GM18499 (cell line): ENCODE results near the gene PRICKLE2.
"Not testable (repeated sequence)": the region's sequence is repeated elsewhere in the genome, so short reads cannot be mapped to it uniquely, and the experiment has no call there.

Experiments used
- ATAC-seq: cut with Tn5 transposase; IDR thresholded peaks from one replicate; pipeline ENCODE4 v1.9.1; 2021; ENCODE audit warnings: moderate number of reproducible peaks; ENCODE audit not compliant: insufficient read depth, unreplicated experiment

PRICKLE2 gene

DNA sequence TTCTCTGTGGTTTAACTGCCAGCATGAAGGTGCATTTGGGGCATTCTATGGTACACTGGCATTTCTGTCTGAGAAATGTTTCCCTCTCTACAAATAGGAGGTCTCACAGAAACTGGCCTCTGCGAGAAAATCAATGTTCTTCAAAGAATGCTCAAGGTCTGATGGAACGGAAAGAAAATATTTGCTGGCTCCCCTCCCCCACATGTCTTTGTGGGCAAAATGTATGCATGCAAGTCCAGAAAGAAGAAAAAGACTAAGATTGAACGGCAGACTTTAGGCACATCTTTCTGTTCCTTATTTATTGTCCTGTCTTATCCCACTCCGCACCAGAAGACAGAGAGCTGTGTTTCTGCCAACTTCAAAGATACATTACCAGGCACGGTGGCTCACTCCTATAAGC, 118.1 kb downstream of the PRICKLE2 start:
- no peak for ATAC-seq

DNA sequence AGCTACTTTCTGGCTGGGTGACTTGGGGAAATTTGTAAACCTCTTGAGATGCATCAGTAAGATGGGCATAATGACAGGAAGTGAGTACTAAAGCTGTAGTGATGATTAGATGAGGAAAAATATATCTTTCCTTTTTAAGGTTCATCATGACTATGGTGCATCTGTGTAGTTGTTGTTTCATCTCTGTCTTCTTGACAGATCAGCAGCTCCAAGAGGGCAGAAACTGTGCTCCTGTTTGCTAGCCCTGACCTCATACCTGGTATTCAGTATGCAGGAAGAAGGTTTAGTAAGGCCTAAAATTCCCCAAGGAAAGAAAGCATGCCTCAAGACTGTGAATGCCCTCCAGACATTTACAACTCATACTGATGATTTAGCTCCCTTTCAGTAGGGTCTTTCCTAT, 119.5 kb downstream of the PRICKLE2 start:
- ATAC-seq, result no peak

DNA sequence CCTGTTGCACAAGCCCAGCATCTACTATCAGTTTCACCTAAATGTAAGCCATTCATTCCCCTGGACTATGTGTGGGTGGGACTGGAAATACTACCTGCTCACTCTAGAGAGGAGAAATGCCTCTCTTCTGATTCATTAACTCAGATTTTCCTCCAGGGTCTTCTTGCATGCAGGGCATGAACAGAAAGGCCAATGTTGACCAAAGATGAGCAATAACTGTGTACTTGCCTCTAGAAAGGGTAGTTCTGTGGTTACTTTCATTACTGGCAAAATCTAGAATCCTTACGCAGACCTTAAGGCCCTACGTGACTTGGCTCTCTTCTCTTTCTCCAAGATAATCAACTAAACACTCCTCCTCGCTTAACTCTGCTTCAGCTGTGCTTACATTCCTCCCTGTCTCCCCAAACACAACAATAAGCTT, 120.6 kb downstream of the PRICKLE2 start:
- ATAC-seq, result no peak

DNA sequence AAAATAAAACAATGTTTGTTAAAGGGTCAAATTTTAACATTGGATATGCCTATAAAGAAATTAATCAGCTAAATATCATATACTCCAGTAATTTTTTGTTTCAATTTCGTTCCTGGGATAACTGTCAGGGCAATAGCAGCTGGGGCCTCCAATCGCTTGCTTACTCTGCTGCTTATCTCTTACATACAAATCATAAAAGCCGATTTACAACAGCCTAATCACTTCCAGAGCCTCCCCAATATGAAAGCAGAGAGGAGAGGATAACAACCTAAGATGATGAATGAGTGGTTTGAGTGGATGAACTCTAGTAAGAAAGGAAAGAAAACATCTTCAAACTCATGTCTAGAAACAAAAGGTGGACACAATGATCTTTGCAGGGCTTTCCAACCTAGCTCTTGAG, 121.3 kb downstream of the PRICKLE2 start:
- ATAC-seq, result no peak

DNA sequence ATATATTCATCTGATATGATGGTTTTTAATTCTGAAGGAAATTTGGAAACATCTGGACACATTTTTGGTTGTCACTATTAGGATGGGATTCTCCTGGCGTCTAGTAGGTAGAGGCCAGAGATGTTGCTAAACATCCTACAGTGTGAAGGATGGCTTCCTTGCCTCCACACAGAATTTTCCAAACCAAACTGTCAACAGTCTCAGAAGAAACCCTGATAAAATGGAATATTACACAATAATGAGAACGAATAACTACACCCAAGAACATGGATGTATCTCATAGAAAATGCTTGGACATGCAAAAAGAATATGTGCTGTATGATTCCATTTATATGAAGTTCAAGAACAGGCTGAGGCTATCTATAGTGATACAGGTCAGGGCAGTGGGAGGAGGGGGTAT, 122.1 kb downstream of the PRICKLE2 start:
- no peak for ATAC-seq

DNA sequence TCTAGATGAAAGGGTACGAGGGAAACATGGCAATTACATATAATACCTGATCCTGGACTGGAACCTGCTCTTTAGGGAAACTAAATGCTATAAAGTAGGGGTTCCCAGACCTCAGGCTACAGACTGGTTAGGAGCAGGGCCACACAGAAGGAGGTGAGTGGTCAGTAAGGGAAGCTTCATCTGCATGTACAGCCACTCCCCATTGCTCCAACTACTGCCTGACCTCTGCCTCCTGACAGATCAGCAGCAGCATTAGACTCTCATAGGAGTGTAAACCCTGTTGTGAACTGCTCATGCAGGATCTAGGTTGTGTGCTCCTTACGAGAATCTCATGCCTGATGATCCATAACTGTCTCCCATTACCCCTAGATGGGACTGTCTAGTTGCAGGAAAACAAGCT, 123.1 kb downstream of the PRICKLE2 start:
- no peak for ATAC-seq

DNA sequence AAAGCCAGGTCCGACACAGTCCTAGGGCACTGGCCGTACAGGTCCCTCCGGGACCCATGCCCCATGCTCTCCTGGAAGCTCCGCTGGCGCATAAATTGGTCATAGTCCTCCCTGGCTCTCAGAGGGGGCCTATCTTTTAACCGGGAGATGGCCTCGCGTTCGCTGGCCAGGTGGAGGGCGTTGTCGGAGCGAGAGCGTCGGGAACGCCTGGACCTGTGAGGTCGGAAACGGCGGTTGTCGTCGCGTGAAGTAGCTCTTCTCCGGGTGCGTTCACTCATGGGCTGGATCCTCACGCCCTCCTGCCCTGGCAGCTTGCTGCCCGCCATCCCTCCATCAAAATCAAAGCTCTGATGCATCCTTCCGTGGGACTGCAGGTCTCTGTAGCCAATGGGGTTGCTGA, 126.0 kb downstream of the PRICKLE2 start:
- no peak for ATAC-seq

DNA sequence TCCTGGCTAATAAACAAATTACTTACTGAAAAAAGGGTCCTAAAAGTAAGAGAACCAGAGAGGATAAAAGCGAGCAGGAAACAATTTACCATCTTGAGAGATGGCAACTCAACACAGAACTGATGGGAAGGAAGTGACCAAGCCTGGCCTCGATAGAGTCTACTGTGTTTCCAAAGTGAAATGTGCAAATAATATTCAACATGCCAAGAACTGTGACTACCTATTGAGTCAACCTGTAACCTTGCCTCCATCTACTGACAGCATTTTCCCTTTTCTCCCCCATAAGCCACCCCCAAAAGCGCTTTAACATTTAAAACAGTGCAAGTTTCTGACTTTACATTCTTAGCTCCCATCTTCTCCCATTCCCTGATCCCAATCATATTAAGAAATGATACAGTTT, 126.6 kb downstream of the PRICKLE2 start:
- ATAC-seq, result no peak

DNA sequence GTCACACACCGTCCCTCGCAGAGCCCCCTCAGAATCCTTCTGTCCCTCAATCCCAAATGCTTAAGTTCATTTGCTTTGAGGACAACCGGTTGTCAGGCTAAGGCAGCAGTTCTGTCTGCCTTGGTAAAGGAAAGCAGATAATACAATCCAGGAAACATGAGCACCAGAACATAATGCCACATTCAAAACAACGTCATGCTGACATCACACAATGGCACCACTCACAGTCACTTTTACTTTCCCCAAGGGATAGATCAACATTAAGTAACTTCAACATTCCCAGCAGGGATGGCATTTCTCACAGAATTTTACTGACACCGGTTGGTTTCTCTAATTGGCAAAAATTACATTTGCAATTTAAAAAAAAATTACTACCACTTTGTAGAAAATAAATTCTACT, 127.3 kb downstream of the PRICKLE2 start:
- no peak for ATAC-seq

DNA sequence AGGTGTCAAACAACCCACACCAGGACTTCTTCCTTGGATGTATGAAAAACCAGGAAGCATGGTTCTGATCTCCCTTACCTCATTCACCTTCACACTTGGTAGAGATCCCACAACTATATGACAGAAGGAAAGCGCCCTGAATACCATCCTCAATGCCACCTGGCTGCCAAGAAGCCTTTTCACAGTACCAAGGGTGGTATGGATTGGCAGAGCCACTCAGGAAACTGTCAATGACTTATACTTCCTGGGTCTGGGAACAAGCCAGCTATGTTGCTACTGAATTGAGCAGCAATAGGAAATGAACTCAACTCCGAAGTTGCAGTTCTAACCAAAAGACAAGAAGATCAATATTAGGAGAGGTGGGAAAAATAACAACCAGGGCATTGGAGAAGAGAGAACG, 129.5 kb downstream of the PRICKLE2 start:
- ATAC-seq, result no peak

DNA sequence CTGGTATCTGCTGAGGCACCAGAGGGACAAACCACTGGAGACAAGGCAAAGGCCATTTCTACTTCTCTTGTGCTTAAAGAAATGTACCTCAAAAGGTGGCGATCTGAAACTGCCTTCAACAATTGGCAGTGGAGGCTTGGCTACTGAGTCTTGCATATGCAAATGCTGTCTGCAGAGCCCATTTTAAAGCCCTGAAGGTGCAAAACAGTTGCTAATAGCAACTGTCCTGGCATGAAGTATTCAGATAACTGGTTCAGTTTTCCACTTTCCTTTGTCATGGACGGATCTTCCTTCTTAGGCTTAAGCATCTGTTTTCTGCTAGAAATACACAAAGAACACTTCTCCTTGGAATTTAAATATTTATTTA, 130.6 kb downstream of the PRICKLE2 start:
- ATAC-seq, result no peak

DNA sequence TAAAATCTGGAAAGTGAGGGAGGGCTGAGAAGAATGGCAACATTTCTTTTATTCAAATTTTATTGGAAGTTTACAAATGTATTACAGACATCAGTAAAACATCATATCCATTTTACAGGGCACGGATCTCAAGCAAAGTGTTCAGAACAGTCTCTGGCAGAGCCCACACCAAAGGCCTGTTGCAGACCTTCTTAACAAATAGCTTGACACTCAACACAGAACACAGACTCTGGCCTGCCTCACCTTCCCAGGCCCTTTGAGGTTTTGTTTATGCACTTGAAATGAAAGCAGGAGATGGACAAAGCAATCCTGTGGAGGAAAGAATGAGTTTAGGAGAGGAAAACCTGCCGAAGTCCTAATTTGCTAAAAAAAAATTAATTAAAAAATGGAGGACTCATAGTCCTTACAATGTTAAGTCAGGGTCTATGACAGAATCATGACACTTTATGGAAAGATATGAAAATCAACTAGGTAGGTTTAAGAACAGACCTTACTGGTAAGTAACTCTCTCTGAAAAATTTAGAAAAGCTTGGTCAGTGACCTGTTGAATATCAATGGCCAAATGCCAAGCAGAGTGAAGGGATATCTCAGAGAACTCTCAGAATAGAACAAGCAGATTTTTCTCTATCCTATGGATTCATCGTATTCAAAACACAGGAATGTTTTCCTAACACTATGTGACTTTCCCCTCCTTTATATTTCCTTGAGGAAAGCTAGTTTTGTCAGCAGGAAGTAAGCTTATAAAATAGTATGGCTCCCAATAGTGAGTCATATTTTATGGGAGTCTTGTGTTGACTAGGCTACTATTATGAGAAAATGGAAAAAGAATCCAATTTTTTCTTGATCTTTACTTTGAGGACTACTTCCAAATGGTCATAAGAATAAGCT, 131.2 kb downstream of the PRICKLE2 start:
- ATAC-seq, result no peak

DNA sequence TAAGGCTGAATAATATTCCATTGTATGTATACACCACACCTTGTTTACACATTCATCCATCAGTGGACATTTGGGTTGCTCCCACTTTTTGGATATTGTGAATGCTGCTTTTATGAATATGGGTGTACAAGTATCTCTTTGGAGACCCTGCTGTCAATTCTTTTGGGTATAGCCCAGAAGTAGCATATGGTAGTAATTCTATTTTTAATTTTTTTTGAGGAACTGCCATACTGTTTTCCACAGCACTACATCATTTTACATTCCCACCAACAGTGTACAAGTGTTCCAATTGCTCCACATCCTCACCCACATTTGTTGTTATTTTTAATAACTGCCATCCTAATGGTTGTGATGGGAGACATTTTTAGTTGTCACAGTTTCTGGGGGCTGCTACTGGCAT, 132.1 kb downstream of the PRICKLE2 start:
- ATAC-seq, result no peak

DNA sequence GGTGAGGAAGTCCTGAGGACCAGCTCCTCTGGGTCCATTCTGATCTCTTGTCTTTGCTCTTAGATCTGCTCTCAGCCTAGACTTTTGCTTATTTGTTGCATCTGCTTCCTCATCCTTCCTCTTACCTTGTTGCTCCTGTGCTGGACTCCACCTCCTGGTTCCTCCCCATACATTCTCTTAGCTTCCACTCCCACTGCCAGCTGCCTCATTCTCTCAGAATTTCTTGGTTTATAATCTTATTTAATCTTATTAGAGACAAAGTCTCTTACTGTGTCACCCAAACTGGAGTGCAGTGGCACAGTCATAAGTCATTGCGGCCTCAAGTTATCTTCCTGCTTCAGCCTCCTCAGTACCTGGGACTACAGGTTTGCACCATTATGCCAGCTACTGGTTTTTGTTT, 133.8 kb downstream of the PRICKLE2 start:
- no peak for ATAC-seq

DNA sequence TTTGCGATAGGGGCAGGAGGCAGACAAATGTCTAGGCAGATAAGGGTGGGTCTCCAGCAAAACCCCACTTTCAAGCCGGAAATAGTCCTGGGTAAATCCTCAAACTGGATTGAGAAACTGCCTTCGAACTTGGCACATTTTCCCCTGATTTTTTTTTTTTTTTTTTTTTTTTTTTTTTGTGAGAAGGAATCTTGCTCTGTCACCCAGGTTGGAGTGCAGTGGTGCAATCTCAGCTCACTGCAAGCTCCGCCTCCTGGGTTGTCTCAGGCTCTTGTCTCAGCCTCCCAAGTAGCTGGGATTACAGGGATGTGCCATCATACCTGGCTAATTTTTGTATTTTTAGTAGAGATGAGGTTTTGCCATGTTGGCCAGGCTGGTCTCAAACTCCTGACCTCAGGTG, 135.9 kb downstream of the PRICKLE2 start:
- ATAC-seq, result not testable (repeated sequence)

DNA sequence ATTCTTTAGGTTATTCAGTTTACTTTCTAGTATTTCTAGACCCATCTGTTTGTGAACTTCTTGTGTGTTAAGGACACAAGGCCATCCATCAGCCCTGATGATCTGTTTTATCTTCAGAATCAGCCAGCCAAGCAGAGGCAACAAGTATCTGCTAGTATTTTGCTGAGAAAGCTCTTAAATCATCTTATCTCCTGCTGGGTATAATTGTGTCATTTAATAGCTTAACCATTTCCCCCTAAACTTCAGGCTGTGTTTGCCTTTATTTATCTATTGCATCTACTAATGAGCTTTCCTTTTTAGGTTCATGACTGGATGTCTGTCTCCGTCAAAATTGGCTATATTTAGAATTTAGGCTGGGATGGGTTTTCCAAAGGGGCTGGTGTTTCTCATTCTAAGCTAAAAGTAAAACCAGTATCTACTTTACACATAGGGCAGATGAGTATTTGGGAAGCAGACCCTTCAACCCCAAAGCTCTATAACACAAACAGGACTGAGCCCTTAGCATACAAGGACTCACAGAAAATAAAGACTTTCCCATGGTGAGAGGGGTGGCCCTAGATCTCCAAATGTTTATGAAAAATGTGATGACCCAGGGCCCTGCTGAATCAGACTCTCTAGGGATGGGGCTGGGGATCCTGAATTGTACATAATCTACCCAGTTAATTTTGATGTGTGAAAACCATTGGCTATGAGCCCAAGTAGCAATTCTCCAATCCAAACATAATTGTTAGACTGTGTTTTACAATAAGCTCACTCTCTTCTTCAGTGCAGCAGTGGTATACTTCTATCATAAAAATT, 136.7 kb downstream of the PRICKLE2 start:
- ATAC-seq, result no peak

DNA sequence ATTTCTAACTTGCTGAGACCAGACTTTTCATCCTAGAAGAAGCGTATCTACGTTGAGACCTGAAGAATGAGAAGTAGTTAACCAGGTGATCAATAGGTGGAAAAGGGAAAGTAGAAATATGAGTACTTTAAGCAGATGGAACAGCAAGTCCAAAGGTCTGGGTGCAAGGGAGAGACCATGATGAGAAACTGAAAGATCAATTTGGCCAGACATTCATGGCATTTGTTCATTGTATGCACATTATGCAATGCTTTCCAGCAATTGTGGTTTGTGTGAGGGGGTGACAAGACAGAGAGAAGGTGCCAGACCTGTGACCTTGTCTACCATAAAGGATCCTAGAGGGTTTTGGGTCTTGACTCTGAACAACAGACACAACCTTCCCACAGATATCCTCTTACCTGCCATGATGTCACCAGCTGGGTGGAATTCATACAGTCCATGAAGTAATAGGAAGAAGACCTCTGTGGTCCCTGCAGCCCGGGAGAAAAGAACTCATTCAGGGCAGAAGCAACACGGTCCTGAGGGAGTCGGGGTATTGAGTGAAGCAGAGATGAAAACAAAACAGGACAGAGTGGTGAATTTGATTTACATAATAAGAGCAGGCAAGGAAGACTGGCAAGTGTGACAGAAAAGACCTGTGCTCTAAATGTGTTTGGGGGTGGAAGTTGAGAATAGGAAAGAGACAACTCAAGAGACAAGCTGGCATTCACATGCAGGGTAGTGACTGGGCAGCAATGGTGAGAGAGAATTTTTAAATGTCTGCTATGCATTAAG, 138.6 kb downstream of the PRICKLE2 start:
- ATAC-seq, result no peak

DNA sequence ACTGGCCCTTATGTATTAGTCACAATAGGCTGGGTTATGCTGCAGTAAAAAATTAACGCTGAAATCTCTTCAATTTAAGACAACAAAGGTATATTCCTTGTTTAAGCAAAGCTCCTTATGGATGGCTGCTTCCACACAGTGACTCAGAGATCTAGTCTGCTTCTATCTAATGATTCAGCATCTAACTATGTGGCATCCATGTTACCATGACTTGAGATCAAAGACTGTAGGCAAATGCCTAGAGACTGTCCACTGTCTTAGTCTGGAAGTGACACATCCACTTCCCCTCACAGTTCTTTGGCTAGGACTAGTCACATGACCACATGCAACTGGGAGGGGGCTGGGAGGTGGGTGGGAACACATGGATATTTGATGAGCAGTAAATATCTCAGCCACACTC, 140.6 kb downstream of the PRICKLE2 start:
- no peak for ATAC-seq

DNA sequence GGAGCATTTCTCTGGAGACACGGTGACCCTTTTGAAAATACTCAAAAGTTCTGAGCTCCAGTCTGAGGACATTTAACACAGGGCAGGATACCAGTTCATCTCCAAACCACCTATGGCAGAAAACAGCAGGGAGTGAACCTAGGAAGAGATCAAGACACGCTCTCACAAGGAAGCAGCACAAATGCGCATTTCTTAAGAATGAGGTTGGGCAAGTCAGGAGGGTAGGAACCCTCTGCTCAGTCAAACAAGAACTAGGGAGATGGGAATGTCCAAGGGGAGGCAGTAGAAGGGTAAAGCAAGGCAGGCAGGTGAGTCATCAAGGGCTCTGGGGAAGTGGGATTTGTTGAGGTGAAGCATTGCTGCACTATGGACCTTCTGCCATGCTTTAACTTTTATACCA, 141.7 kb downstream of the PRICKLE2 start:
- no peak for ATAC-seq

DNA sequence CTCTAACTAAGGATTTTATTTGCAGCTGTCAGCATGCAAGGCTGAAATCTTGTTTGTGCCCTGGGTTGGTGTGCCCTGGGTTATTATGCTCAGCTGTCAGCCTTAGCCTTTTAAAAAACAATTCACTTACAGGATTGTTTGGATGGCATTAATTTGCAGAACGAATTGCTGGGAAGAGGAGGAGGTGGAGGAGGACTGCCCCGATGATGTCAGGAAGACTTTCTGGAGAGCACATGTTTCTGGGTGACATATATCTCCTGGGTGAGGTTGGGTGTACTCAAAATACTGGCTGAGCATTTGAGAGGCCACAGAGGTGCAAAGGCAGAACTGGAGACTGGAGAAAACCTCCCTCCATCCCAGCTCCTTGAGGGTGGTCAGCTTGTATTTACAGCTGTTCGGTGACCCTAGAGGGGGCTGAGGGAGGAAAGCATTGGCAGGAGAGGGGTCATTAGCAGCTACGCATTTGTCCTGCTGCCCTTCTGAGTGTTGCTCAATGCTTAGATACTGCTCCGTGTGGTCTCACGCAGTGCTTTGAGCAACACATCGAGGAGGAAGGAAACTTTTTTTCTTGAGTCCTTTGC, 142.2 kb downstream of the PRICKLE2 start:
- no peak for ATAC-seq

DNA sequence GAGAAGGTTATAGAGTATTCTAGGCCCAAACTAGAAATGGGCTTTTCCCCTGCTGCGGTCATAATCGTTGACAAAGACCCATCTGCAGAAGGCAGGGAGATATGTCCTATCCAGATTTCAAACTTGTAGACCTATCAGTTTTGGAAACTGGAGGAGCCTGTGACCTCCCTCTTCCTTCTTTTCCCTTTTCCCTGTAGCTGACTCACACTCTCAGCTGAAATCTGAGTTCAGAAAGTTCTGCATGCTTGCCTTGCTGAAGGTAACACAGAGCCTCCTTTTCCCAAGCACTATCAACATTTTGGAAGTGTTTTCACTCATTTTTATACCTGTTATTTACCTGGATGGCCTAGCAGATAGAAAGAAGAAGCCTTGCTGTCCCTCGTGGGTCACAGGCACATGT, 142.9 kb downstream of the PRICKLE2 start:
- no peak for ATAC-seq
